ENCODE measurements around the gene SMCR8. TPM values are rescaled to one million over a fixed set of nuclear protein-coding genes. Genes with fewer than 3 reads are reported as not detected.
"Not testable (repeated sequence)": the region's sequence is repeated elsewhere in the genome, so short reads cannot be mapped to it uniquely, and the experiment has no call there.

SMCR8 gene
- total RNA-seq, 1 donor from 2014 or later, result 18.7 TPM

DNA sequence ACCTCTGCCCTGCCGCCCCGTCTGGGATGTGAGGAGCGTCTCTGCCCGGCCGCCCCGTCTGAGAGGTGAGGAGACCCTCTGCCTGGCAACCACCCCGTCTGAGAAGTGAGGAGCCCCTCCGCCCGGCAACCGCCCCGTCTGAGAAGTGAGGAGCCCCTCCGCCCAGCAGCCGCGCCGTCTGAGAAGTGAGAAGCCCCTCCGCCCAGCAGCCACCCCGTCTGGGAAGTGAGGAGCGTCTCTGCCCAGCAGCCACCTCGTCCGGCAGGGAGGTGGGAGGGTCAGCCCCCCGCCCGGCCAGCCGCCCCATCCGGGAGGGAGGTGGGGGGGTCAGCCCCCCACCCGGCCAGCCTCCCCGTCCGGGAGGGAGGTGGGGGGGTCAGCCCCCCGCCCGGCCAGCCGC, 17.0 kb upstream of the SMCR8 start:
- H3K27ac Mint-ChIP-seq; H3K27me3 Mint-ChIP-seq (ENCODE audit: insufficient read depth); intact Hi-C loops (cut with micrococcal nuclease); H3K4me1 Mint-ChIP-seq (ENCODE audit: low read depth); DNase-seq (ENCODE audit: low spot score); H3K9me3 Mint-ChIP-seq; H3K4me3 Mint-ChIP-seq: not testable (repeated sequence)
- H3K36me3 Mint-ChIP-seq (ENCODE audit: low read depth), result peaks cover 40% of the 10 kb centered on the region

DNA sequence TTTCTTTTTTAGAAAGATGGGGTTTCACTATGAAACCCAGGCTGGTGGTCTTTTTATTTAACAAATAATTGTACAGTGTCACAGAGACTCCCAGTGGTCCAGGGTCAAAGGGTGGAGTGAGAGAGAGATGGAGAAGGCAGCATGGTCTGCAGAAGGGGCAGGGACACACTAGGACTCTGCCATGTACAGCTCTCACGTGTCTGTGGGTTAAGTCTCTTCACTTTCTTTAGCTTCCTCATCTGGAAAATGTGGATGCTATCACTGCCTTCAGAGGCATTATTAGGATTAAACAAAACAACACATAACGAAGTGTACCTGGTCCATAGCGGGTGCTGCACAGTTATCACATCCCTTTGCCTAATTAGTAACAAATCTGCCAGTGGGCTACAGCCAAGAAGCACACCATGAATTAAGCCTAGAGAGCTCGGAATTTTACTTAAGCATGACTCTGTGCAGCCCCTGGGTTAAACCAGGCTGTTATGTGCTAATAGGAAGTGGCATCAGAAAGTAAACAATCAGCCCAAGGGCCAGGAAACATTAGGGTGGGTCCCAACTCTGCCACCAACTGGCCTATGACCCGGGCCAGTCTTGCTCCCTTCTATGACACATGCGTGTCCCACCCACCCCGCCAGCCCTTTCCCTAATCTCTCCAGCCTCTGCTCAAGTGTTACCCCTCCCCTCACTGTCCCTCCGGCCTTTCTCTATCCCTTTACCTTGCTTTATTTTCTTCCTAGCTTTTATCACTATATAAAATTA, 14.2 kb upstream of the SMCR8 start:
- H3K4me3 Mint-ChIP-seq, result no peak overlapping the region
- no peaks in the 10 kb centered on the region for H3K4me1 Mint-ChIP-seq (ENCODE audit: low read depth)
- no peaks in the 10 kb centered on the region for H3K27me3 Mint-ChIP-seq (ENCODE audit: insufficient read depth)
- no peaks in the 10 kb centered on the region for H3K9me3 Mint-ChIP-seq
- no peak overlapping the region for H3K27ac Mint-ChIP-seq
- DNase-seq (ENCODE audit: low spot score), result no peak
- peaks cover 41% of the 10 kb centered on the region for H3K36me3 Mint-ChIP-seq (ENCODE audit: low read depth)
- intact Hi-C loops (cut with micrococcal nuclease), result no loop called here

DNA sequence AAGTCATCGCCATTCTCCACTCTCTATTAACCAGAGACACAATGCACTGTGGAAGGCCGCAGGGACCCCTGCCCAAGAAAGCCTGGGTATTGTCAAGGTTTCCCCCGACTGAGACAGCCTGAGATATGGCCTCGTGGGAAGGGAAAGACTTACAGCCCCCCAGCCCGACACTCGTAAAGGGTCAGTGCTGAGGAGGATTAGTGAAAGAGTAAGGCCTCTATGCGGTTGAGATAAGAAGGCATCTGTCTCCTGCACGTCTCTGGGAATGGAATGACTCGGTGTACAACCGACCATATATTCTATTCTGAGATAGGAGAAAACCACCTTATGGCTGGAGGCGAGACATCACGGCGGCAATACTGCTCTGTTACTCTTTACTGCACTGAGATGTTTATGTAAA, 11.9 kb upstream of the SMCR8 start:
- H3K9me3 Mint-ChIP-seq; H3K4me1 Mint-ChIP-seq (ENCODE audit: low read depth); H3K27me3 Mint-ChIP-seq (ENCODE audit: insufficient read depth); H3K4me3 Mint-ChIP-seq; DNase-seq (ENCODE audit: low spot score); intact Hi-C loops (cut with micrococcal nuclease); H3K27ac Mint-ChIP-seq: not testable (repeated sequence)
- peaks cover 40% of the 10 kb centered on the region for H3K36me3 Mint-ChIP-seq (ENCODE audit: low read depth)

DNA sequence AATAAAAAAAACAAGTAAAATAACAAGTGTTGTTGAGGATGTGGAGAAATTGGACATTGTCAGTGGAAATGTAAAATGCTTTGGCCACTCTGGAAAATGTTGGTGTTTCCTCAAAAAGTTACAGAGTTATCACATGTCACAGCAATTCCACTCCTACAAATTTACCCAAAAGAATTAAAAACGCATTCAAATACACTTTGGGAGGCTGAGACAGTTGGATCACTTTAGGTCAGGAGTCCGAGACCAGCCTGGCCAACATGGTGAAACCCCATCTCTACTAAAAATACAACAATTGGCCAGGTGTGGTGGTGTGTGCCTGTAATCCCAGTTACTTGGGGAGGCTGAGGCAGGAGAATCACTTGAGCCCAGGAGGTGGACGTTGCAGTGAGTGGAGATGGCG, 5.9 kb upstream of the SMCR8 start:
- intact Hi-C loops (cut with micrococcal nuclease), result no loop called here
- Mint-ChIP-seq H3K27ac (no peak overlapping the region), H3K36me3 (ENCODE audit: low read depth) (peaks cover 39% of the 10 kb centered on the region), H3K27me3 (ENCODE audit: insufficient read depth) (no peaks in the 10 kb centered on the region), H3K4me3 (no peak overlapping the region), H3K4me1 (ENCODE audit: low read depth) (peaks cover 33% of the 10 kb centered on the region), H3K9me3 (no peaks in the 10 kb centered on the region)
- DNase-seq (ENCODE audit: low spot score), result no peak

DNA sequence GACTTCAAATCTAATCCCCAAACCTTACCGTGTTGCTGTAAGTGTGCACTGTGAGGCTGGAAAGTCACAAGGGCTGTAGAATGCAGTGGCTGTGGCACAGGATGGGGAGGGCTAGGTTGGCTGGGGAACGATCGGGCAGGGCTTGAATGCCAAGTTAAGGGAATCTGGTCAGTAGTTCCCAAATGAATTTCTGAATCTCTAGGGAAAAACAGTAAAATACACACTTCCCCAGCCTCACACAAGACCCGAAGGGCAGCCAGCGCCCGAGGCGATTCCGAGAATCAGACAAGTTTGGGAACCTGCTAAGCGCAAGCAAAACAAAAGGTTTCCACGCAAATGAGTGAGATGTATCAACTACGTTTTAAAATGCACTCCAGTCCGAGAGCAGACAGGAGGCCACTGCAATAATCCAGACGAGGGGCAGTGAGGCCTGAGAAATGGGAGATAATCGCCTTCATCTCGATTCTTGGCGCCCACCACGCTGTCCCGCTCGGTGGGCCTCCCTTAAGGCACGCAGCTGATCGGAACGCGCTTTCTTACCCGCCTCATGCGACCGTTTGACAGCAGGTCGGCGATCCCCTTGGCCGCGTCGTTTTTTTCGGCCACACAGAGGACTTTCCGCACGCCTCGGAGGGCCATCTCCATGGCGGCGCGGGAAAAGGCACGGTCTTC, 898 bp upstream of the SMCR8 start:
- no peak for DNase-seq (ENCODE audit: low spot score)
- Mint-ChIP-seq H3K4me1 (ENCODE audit: low read depth) (peaks cover 69% of the 10 kb centered on the region), H3K36me3 (ENCODE audit: low read depth) (peaks cover 39% of the 10 kb centered on the region)

DNA sequence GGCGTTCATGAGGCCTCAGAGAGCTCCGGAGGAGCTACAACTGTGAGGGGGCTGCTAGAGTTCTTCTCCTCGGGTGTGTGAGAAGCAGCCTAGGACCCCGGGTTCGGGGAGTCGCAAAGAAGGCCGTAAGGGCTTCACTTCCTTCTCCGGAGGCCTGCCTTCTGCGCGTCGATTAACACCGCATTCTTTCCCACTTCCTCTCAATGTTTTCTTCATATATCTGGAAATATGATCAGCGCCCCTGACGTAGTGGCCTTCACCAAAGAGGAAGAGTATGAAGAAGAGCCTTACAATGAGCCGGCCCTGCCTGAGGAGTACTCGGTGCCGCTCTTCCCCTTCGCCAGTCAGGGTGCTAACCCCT, 449 bp downstream of the SMCR8 start:
- intact Hi-C loops (cut with micrococcal nuclease), result loop anchor here (1.0 to 5.0 kb wide), 8 partner anchors 47 to 838 kb away; partner anchors contain the start of genes ALKBH5, DRC3, DRG2 and LLGL1
- Mint-ChIP-seq H3K4me3 (peak overlapping the region; percentile 93), H3K9me3 (no peaks in the 10 kb centered on the region), H3K27ac (peak overlapping the region; percentile 100), H3K27me3 (ENCODE audit: insufficient read depth) (peaks cover 2% of the 10 kb centered on the region), H3K36me3 (ENCODE audit: low read depth) (peaks cover 38% of the 10 kb centered on the region), H3K4me1 (ENCODE audit: low read depth) (peaks cover 77% of the 10 kb centered on the region)
- peak; percentile 31 for DNase-seq (ENCODE audit: low spot score)

More for the DNA sequence above, 898 bp upstream of the SMCR8 start:
- Mint-ChIP-seq H3K27me3 (ENCODE audit: insufficient read depth) (peaks cover 2% of the 10 kb centered on the region), H3K27ac (peak overlapping the region; percentile 100), H3K9me3 (no peaks in the 10 kb centered on the region), H3K4me3 (peak overlapping the region; percentile 93)
- intact Hi-C loops (cut with micrococcal nuclease), result loop anchor here (1.0 to 2.0 kb wide), 3 partner anchors 49 to 275 kb away; partner anchors contain the start of genes ALKBH5, ATPAF2, GID4 and SHMT1

DNA sequence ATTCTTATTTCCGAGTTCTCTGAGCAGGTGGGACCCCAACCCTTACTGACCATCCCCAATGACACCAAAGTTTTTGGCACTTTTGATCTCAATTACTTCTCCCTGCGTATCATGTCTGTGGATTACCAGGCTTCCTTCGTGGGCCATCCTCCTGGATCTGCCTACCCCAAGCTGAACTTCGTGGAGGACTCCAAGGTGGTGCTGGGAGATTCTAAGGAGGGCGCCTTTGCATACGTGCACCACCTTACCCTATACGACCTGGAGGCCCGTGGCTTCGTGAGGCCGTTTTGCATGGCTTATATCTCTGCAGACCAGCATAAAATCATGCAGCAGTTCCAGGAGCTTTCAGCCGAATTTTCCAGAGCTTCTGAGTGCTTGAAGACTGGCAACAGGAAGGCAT, 868 bp downstream of the SMCR8 start:
- Mint-ChIP-seq H3K9me3 (no peaks in the 10 kb centered on the region), H3K27ac (peak overlapping the region; percentile 100), H3K4me1 (ENCODE audit: low read depth) (peaks cover 79% of the 10 kb centered on the region), H3K36me3 (ENCODE audit: low read depth) (peaks cover 36% of the 10 kb centered on the region), H3K27me3 (ENCODE audit: insufficient read depth) (peaks cover 2% of the 10 kb centered on the region), H3K4me3 (peak overlapping the region; percentile 93)
- intact Hi-C loops (cut with micrococcal nuclease), result loop anchor here (1.0 to 5.0 kb wide), 8 partner anchors 47 to 839 kb away; partner anchors contain the start of genes ALKBH5, DRC3, DRG2 and LLGL1
- DNase-seq (ENCODE audit: low spot score), result no peak

DNA sequence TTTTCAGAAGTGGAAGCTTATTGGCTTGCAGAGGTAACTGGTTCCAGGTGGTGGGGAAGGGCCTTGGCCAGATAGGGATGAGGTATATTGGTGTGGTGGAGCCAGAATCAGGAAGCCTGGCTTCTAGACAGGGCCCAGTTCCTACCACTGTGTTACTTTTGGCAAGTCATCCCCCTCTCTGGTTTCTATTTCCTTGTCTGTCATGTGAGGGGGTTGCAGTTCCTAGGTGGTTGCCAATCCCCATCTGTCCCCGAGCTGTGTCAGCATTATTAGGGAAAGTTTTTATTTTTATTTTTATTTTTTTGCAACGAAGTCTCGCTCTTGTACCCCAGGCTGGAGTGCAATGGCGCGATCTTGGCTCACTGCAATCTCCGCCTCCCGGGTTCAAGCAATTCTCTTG, 3.0 kb downstream of the SMCR8 start:
- intact Hi-C loops (cut with micrococcal nuclease), result loop anchor here (5.0 kb wide), 2 partner anchors 726 to 841 kb away; partner anchors contain the start of genes MED9 and PEMT
- peak overlapping the region; percentile 69 for H3K4me3 Mint-ChIP-seq
- DNase-seq (ENCODE audit: low spot score), result no peak
- H3K36me3 Mint-ChIP-seq (ENCODE audit: low read depth), result peaks cover 22% of the 10 kb centered on the region
- H3K4me1 Mint-ChIP-seq (ENCODE audit: low read depth), result peaks cover 69% of the 10 kb centered on the region
- H3K9me3 Mint-ChIP-seq, result no peaks in the 10 kb centered on the region
- peaks cover 2% of the 10 kb centered on the region for H3K27me3 Mint-ChIP-seq (ENCODE audit: insufficient read depth)
- no peak overlapping the region for H3K27ac Mint-ChIP-seq

DNA sequence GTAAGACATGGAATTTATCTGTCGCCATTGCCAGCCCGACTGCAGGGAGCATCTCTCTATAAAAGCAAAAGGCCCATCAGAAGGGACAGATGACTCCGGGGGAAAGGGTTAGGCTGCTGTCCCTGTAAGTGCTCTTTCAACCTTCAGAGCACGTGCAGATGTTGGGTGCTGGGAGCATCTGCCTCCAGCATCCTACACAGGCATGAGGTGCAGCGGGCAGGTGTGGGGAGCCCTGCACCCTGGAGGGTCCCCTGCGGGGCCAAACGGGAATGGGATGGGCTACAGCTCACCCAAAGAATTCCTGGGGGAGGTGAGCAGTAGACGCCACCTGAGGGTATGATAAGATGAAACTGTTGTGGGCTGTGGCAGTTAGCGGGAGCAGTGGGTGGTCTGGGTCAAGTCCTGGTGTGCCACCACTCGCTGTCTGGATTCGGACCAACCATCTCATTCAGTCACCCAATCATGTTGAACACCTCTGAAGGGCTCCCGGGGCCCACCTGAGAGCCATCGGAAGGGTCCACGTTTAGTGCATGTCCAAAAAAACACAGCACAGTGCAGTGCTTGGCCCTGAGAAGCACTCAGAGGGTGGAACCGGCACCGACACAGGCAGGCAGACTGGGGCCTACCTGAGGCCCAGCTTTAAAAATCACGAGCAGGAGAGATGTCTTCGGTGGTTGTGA, 3.8 kb downstream of the SMCR8 start:
- H3K4me3 Mint-ChIP-seq, result peak overlapping the region; percentile 22
- peaks cover 16% of the 10 kb centered on the region for H3K36me3 Mint-ChIP-seq (ENCODE audit: low read depth)
- H3K27me3 Mint-ChIP-seq (ENCODE audit: insufficient read depth), result peaks cover 2% of the 10 kb centered on the region
- H3K4me1 Mint-ChIP-seq (ENCODE audit: low read depth), result peaks cover 61% of the 10 kb centered on the region
- intact Hi-C loops (cut with micrococcal nuclease), result loop anchor here (5.0 kb wide), 2 partner anchors 727 to 842 kb away; partner anchors contain the start of genes MED9 and PEMT
- no peak for DNase-seq (ENCODE audit: low spot score)
- H3K9me3 Mint-ChIP-seq, result no peaks in the 10 kb centered on the region
- H3K27ac Mint-ChIP-seq, result no peak overlapping the region

DNA sequence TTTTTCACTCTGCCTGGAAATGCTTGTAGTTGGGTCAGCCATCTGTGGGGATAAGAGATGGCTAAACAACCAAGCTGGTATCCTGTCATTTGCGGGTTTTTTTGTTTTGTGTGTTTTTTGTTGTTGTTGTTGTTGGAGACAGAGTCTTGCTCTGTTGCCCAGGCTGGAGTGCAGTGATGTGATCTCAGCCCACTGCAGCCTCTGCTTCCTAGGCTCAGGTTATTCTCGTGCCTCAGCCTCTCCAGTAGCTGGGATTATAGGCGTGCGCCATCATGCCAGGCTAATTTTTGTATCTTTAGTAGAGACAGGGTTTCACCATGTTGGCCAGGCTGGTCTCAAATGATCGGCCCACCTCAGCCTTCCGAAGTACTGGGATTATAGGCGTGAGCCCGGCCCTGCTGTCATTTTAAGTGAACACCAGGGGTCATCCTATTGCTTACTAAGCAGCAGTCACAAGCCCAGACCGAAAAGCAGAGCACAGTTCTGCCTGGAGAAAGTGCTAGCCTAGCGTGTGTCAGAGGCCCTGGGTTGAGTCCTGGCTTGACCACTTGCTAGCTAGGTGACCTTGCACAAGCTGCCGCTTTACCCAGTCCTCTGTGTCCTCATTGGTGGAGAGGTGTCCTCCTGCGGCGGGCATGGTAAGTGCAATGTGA, 4.6 kb downstream of the SMCR8 start:
- H3K27ac Mint-ChIP-seq, result no peak overlapping the region
- intact Hi-C loops (cut with micrococcal nuclease), result loop anchor here (5.0 kb wide), 2 partner anchors 727 to 842 kb away; partner anchors contain the start of genes MED9 and PEMT
- H3K4me3 Mint-ChIP-seq, result peak overlapping the region; percentile 30
- H3K27me3 Mint-ChIP-seq (ENCODE audit: insufficient read depth), result peaks cover 2% of the 10 kb centered on the region
- peaks cover 16% of the 10 kb centered on the region for H3K36me3 Mint-ChIP-seq (ENCODE audit: low read depth)
- no peak for DNase-seq (ENCODE audit: low spot score)
- peaks cover 58% of the 10 kb centered on the region for H3K4me1 Mint-ChIP-seq (ENCODE audit: low read depth)
- no peaks in the 10 kb centered on the region for H3K9me3 Mint-ChIP-seq

DNA sequence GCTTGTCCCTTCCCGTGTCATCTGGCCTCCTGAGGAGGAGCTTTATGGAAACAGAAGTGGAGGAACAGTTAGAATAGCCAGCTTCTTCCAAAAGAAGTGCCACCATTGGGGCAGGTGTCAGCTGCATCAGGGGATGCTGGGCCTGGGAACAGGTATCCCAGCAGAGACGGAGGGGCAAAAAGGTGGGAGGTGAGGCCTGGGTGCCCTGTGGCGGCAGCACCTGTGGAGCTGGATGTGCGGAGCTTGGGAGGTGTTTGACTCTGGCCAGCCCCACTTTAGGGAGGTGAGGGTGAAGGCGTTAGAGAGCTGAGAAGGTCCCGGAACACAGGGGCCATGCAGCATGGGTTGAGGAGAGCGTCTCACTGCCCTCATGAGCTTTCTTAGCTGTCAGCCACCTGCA, 5.2 kb downstream of the SMCR8 start:
- Mint-ChIP-seq H3K4me1 (ENCODE audit: low read depth) (peaks cover 58% of the 10 kb centered on the region), H3K27me3 (ENCODE audit: insufficient read depth) (no peaks in the 10 kb centered on the region), H3K36me3 (ENCODE audit: low read depth) (peaks cover 22% of the 10 kb centered on the region), H3K4me3 (no peak overlapping the region), H3K9me3 (no peaks in the 10 kb centered on the region), H3K27ac (no peak overlapping the region)
- DNase-seq (ENCODE audit: low spot score), result no peak
- intact Hi-C loops (cut with micrococcal nuclease), result no loop called here

DNA sequence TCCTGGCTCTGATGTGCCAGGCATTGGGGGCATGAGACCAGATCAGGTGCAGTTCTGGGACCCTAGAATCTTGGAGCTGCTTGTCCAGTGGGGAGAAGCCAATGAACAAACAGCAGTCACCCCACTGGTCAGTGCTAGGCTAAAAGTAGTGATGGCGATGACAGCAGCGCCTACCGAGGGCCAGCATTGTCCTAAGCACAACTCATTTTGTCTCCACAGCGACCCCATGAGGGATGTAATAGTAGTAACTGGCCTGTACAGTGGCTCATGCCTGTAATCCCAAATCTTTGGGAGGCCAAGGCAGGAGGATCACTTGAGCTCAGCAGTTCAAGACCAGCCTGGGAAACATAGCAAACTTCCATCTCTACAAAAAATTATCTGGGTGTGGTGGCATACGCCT, 6.2 kb downstream of the SMCR8 start:
- no peak for DNase-seq (ENCODE audit: low spot score)
- Mint-ChIP-seq H3K36me3 (ENCODE audit: low read depth) (peaks cover 23% of the 10 kb centered on the region), H3K27ac (no peak overlapping the region), H3K27me3 (ENCODE audit: insufficient read depth) (no peaks in the 10 kb centered on the region), H3K4me1 (ENCODE audit: low read depth) (peaks cover 54% of the 10 kb centered on the region), H3K9me3 (no peaks in the 10 kb centered on the region), H3K4me3 (no peak overlapping the region)
- intact Hi-C loops (cut with micrococcal nuclease), result no loop called here

Measured in activated T-helper 1 cell treated with anti-CD3 and anti-CD28 coated beads, Interleukin-12 subunit alpha, Interleukin-12 subunit beta, Interleukin-2, Interleukin-4 antibody, amounts not matched to agents 30 ng/mL and 10 ng/mL and 1 ng/mL, durations not matched to agents 14 hours and 24 hours and 36 hours (primary cell).